Astrocyte of the hippocampus (primary cell): ENCODE results near the gene SLC45A1.

Source experiments
- DNase-seq: peaks from one replicate; pipeline ENCODE4 v3.0.0; 2011; ENCODE audit warnings: low read depth, low spot score

The SLC45A1 gene

GRCh38 chr1:8335246-8335645 is 17.3 kb downstream of the SLC45A1 start:
- DNase-seq = no peak

DNA sequence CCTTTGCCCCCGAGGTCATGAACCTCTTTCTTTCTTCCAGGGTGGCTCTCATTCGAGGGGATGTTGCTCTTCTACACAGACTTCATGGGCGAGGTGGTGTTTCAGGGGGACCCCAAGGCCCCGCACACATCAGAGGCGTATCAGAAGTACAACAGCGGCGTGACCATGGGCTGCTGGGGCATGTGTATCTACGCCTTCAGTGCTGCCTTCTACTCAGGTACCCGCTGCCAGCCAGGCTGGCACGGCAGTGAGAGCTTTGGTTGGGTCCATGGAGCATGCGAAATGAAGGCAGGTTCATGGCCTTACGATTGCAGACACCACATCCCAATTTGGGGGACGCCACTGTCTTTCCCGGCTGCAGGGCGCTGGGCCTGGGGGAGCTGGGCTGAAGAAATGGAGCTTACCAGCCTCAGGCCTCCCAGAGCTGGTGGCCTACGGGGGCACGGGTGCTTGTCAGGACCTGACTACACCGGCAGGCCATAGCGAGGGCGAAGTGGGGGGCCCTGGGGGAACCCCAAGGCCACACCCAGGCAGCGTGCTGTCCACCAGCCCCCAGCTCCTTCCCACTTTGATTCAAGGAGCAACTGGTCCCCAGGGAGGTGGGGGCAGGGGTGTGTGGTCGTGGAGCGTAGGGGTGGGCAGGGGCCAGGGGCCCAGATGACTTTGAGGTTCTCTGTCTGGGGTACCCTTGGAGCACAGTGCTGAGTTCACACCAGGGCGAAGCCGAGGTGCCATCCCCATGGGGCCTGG is 20.0 kb downstream of the SLC45A1 start:
- no peak for DNase-seq

DNA sequence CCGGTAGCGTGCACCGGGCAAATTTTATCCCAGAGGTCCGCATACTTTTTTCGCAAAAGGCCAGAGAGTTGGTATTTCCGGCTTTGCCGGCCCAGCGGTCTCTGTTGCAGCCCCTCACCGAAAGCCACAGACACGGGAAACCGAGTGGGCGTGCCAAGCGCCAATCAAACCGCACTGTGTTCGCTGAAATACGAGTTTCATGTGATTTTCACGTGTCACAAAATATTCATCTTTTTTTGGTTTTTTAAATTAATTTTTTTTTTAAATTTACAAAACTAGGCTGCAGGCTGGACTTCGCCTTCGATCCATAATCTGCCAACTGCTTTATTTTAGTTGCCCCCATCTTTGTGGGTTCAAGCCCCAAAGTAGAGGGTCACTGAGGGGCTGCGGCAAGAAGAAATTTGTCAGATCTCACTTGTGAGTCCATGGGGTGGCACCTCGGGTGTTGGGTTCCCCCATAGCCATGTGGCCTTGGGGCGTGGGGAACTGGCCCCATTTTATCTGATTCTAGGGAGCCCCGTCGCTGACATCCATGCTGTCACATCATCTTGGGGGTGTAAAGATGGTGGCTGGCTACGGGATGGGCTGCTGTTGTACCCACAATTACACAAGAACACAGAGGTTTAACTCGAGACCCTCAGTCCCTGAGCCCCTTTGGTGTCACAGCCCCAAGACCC is 20.8 kb downstream of the SLC45A1 start:
- no peak for DNase-seq

GRCh38 chr1:8339203-8339600 is 21.3 kb downstream of the SLC45A1 start:
- no peak for DNase-seq

DNA sequence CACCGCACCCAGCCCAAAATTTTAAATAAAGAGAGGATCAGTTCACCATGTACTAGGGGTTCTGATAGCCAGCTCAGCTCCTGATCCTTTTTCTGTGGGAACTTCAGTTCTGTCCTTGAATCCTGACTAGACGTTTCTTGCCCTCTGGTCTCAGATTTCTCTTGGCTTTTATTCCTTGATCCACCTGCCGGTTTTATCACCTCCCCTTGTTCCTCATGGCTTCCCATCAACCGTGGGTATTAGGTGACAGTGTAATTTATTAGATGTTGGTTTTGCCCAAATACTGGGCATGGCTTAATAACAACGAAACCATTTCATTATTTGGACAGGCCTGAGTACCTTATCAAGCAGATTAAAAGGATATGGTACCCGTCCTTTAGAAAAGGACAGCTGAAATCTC is 22.5 kb downstream of the SLC45A1 start:
- DNase-seq = no peak

DNA sequence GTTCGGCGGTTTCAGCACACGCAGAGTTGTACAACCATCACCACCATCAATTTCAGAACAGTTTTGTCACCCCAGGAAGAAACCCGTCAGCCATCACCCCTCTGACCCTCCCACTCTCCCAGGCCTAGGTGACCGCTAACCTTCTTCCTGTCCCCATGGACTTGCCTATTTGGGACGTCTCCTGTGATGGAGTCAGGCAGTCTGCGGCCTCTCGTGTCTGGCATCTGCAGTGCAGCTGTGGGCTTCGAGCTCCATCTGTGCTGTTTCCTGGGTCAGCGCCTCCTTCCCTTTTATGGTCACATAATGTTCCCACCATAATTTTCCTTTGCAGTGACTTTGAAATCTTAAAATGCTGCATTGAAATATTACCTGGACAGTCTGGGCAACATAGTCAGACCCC is 24.4 kb downstream of the SLC45A1 start:
- no peak for DNase-seq

- DNase-seq = no peak
Measured at GRCh38 chr1:8343044-8343443, 25.1 kb downstream of the SLC45A1 start.

DNA sequence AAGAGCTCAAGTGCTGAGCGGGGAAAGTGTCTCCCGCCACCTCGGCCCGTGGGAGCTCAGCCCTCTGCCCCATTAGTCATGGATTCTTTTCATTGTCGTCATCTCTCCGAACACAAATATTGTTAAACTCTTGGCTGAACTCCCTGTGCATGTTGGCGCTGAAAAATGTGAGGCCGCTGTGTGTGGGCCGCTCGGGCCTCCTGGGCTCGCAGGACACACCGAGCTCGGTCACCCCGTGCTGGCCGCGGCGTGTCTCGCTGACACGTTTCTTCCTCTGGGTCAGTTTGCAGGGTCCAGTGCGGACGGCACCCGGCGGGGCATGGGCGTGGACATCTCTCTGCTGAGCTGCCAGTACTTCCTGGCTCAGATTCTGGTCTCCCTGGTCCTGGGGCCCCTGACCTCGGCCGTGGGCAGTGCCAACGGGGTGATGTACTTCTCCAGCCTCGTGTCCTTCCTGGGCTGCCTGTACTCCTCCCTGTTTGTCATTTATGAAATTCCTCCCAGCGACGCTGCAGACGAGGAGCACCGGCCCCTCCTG is 25.6 kb downstream of the SLC45A1 start:
- peak; percentile 97 for DNase-seq

DNA sequence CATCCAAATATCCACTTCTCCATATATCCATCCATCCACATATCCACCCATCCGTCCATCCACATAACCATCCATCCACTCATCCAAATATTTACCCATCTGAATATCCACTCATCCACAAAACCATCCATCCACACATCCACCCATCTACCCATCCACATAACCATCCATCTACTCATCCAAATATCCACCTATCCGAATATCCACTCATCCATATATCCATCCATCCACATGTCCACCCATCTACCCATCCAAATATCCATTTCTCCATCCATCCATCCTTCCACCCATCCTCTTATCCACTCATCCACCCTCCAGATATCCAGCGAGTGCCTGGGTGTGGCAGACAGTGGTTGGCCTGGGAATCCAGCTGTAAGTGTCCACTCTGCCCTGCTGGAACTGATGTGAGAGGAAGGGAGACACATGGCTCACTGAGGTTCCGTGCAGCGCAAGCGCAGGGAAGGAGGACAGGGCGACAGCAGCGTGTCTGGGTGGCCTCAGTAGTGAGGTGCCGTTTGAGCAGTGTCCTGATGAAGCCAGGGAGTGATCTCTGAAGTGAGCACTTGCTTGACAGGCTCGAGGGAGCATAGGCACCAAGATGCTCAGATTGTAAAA is 27.1 kb downstream of the SLC45A1 start:
- no peak for DNase-seq

- no peak for DNase-seq
Measured at GRCh38 chr1:8345621-8346415, 27.9 kb downstream of the SLC45A1 start.

DNA sequence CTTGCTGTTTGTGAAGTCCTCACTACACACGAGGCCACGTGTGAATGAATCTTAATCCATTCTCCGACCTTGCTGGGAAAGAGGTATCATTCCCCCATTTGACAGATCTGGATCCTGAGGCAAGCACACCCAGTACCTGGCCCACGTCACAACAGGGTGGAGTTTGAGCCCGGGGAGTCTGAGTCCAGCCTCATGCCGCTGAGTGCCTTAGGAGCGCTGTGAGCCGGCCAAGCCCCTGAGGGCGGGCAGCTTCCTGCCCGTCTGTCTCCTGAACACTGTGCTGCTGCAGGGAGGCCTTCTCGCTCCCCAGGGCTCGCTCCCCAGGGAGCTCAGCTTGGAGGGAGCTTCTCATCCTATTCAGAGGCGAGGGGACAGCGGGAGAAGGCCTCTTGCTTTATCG is 29.7 kb downstream of the SLC45A1 start:
- DNase-seq = no peak

DNA sequence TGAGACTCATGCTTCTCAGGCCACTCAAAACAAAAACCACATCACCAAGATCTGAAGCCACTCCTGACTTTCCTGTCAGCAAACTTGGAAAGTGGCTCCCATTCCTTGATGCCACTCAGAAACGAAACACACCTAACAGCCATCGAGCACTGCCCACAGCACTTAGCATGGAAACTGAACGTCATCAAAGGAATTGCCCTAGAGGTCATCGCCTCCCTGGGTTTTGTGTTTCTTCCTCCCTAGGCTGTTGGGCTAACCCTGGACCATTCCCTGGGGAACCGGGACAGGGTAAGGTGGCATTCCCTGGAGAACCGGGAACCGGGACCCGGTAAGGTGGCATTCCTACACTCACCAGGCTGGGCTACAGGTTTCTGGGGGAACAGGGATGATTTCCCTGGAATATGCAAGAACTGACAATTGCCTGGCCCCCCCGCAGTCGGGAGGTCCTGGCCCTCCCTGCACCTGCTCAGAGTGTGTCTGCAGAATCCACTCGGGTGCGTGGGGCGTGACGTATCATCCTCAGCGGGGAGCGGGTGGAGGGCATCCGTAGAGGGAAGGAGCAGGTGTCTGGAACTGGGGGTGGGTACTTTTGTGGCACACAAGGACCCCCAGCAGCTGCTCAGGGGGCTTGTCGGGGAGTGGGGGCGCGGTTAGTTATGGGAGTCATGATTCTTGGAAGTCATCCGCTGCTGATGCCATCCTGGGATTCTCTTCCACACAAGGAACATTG is 30.3 kb downstream of the SLC45A1 start:
- no peak for DNase-seq

DNA sequence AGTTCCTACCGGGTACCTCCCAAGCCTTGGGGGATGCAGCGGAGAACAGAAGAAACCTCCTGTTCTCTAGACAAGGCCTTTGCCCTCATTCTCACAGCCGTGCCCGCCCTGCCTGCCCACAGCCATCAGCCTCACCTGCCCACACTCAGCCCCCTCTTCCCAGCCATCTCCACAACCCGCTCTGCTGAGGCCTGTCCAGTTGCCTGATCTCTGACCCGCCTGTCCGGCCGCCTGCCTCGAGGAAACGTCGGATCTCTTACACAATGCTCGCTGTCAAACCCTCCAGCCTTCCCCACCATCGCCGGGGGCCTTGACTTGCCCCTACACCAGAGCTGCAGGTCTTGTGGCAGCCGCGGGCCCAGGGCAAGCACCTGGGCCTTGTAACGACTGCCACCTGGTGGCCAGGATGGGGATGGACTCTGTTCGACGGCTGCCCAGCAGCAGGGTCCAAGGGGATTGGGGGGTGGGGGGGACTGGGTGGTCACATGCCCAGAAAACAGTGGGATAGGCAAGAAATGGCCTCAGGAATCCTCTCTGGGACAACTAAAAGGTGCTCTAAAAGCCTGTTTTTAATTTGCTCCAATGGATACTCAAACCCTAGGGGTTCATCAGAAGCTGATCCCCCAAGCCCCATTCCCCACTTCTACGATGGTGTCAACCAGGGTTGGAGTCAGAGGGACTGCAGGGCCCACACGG is 31.0 kb downstream of the SLC45A1 start:
- DNase-seq = peak; percentile 84

DNA sequence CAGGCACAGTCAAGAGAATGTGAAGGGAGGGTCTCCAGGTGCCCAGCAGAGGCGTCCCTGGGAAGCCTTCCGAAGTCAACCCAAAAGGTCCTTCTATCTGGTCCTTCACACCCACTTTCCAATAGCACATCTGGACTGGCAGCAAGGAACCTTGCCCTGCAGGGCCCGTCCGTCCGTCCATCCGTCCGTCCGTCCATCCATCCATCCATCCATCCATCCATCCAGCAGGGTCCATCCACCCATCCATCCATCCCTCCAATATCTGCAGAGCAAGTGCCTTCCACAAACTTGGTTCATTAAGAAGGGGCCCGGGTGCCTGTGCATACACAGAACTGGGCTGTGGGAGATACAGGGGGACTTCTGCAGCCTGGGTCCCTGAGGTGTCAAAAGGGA is 31.6 kb downstream of the SLC45A1 start:
- DNase-seq = no peak

DNA sequence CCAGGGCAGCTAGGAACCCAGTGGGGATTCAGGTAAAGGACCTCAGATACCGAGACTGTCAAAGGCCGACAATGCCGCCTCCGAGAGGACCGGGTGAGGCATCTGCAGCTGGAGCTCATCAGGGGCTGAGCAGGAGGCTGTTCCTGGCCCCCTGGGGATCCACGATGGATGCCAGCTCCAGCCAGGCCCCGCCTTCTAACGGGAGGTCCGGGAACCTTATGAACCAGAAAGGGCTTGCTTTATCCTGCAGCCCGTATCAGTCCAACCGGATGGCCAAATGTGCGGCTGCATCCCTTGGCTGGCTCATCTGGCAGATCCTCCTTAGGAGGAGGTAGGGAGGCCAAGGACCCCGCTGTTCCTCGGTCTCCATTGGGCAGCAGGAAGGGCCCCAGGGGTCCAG is 32.0 kb downstream of the SLC45A1 start:
- DNase-seq = no peak

- no peak for DNase-seq
Measured at GRCh38 chr1:8350914-8351684, 33.2 kb downstream of the SLC45A1 start.

GRCh38 chr1:8351693-8352470 is 34.0 kb downstream of the SLC45A1 start:
- DNase-seq = peak; percentile 46

- no peak for DNase-seq
Measured at GRCh38 chr1:8352471-8352845, 34.5 kb downstream of the SLC45A1 start.
